NCI-H774 (cell line): ENCODE results near the gene GTF2H2C.
"Not testable (repeated sequence)": the region's sequence is repeated elsewhere in the genome, so short reads cannot be mapped to it uniquely, and the experiment has no call there.

ENCODE experiments used
- DNase-seq: peaks from one replicate; lab custom pipeline; 2025; lab: John Stamatoyannopoulos, UW

GTF2H2C gene

GRCh38 chr5:69566172-69566571, 6.2 kb downstream of the GTF2H2C start:
- not testable (repeated sequence) for DNase-seq

- not testable (repeated sequence) for DNase-seq
Measured at GRCh38 chr5:69568072-69568471, 8.1 kb downstream of the GTF2H2C start.

- DNase-seq = not testable (repeated sequence)
Measured at GRCh38 chr5:69583356-69583755, 23.4 kb downstream of the GTF2H2C start.

- DNase-seq = not testable (repeated sequence)
Measured at GRCh38 chr5:69596114-69596840, 36.3 kb downstream of the GTF2H2C start.

- not testable (repeated sequence) for DNase-seq
Measured at GRCh38 chr5:69601947-69602346, 42.0 kb downstream of the GTF2H2C start.

GRCh38 chr5:69606839-69607238, 46.8 kb downstream of the GTF2H2C start:
- not testable (repeated sequence) for DNase-seq

- DNase-seq = not testable (repeated sequence)
Measured at GRCh38 chr5:69607750-69608149, 47.8 kb downstream of the GTF2H2C start.

GRCh38 chr5:69608861-69609496, 49.0 kb downstream of the GTF2H2C start:
- not testable (repeated sequence) for DNase-seq

- DNase-seq = not testable (repeated sequence)
Measured at GRCh38 chr5:69614843-69615242, 54.9 kb downstream of the GTF2H2C start.

GRCh38 chr5:69631879-69632278, 71.9 kb downstream of the GTF2H2C start:
- not testable (repeated sequence) for DNase-seq
